Neural cell (in vitro differentiated cells): ENCODE results near the gene FOXD2. TPM values are rescaled to one million over a fixed set of nuclear protein-coding genes. Genes with fewer than 3 reads are reported as not detected.

Experiments
- H2AFZ ChIP-seq: fragments of 200-600, 300-800 bp; sonication (generic), shearing (Covaris generic); 2 replicates; pipeline ENCODE4 v1.6.0; 2014; ENCODE audit warnings: low read depth, mild to moderate bottlenecking, antibody characterized with exemption, low read length, moderate library complexity
- H3F3A ChIP-seq: fragments of 200-600 bp; shearing (Covaris generic); 2 replicates; pipeline ENCODE4 v1.6.1; 2016; ENCODE audit warnings: mild to moderate bottlenecking, moderate library complexity, mixed read lengths, antibody characterized with exemption, low read length; ENCODE audit not compliant: insufficient read depth, poor library complexity, severe bottlenecking
- H3K27ac ChIP-seq: fragments of 200-600, 300-800 bp; sonication (generic), shearing (Covaris generic); 2 replicates; pipeline ENCODE4 v1.5.1; 2014; ENCODE audit warnings: mild to moderate bottlenecking, low read length, moderate library complexity
- H3K27me3 ChIP-seq: fragments of 300-800, 200-600 bp; sonication (generic), shearing (Covaris generic); 2 replicates; pipeline ENCODE4 v1.6.0; 2014; ENCODE audit warnings: mild to moderate bottlenecking, low read depth, low read length, moderate library complexity; ENCODE audit not compliant: insufficient read depth
- H3K36me3 ChIP-seq: fragments of 300-800, 200-600 bp; sonication (generic), shearing (Covaris generic); 2 replicates; pipeline ENCODE4 v1.5.1; 2014; ENCODE audit warnings: mild to moderate bottlenecking, antibody characterized with exemption, low read length, moderate library complexity; ENCODE audit not compliant: insufficient read depth
- H3K4me2 ChIP-seq: fragments of 300-800, 200-600 bp; sonication (generic), shearing (Covaris generic); 2 replicates; pipeline ENCODE4 v1.6.0; 2014; ENCODE audit warnings: mild to moderate bottlenecking, low read length
- H3K4me3 ChIP-seq: fragments of 300-800, 200-600 bp; sonication (generic), shearing (Covaris generic); 2 replicates; pipeline ENCODE4 v1.5.1; 2014; ENCODE audit warnings: mild to moderate bottlenecking, low read length, moderate library complexity
- H3K79me2 ChIP-seq: fragments of 200-600 bp; shearing (Covaris generic); replicated peaks from 2 replicates; pipeline ENCODE4 v1.6.0; 2014; ENCODE audit warnings: mild to moderate bottlenecking, low read length, moderate library complexity; ENCODE audit not compliant: insufficient read depth
- H3K9ac ChIP-seq: fragments of 300-800, 200-600 bp; sonication (generic), shearing (Covaris generic); 2 replicates; pipeline ENCODE4 v1.6.1; 2016; ENCODE audit warnings: mild to moderate bottlenecking, low read length, mixed read lengths
- H3K9me2 ChIP-seq: fragments of 200-600 bp; shearing (Covaris generic); 2 replicates; pipeline ENCODE4 v1.6.1; 2016; ENCODE audit warnings: mild to moderate bottlenecking, low read length, mixed read lengths; ENCODE audit not compliant: insufficient read depth
- H3K9me3 ChIP-seq: fragments of 200-600, 300-800 bp; sonication (generic), shearing (Covaris generic); 2 replicates; pipeline ENCODE4 v1.6.1; 2016; ENCODE audit warnings: mild to moderate bottlenecking, mixed run types, low read length, moderate library complexity, mixed read lengths
- H4K20me1 ChIP-seq: fragments of 200-600 bp; shearing (Covaris generic); 2 replicates; pipeline ENCODE4 v1.6.1; 2016; ENCODE audit warnings: mild to moderate bottlenecking, mixed run types; ENCODE audit not compliant: insufficient read depth
- CTCF ChIP-seq: fragments of 450-650 bp; IDR thresholded peaks from 2 replicates; pipeline ENCODE4 v1.5.1; 2014; ENCODE audit warnings: antibody characterized with exemption, mild to moderate bottlenecking, moderate library complexity; ENCODE audit not compliant: poor library complexity, severe bottlenecking
- EP300 ChIP-seq: fragments of 450-650 bp; conservative IDR thresholded peaks from 2 replicates; pipeline ENCODE4 v1.6.1; 2014; ENCODE audit warnings: antibody characterized with exemption, mild to moderate bottlenecking, moderate library complexity; ENCODE audit not compliant: poor library complexity, severe bottlenecking
- EZH2 ChIP-seq: fragments of 200-600, 300-800 bp; shearing (Covaris generic), sonication (generic); IDR thresholded peaks from 2 replicates; pipeline ENCODE4 v1.6.1; 2014; ENCODE audit warnings: antibody characterized with exemption, low read length, borderline replicate concordance, mild to moderate bottlenecking; ENCODE audit not compliant: insufficient read depth, poor library complexity, severe bottlenecking
- MXI1 ChIP-seq: fragments of 450-650 bp; conservative IDR thresholded peaks from 2 replicates; pipeline ENCODE4 v1.6.1; 2014; ENCODE audit warnings: antibody characterized with exemption, mild to moderate bottlenecking; ENCODE audit not compliant: poor library complexity, severe bottlenecking
- POLR2AphosphoS5 ChIP-seq: IDR thresholded peaks from 2 replicates; pipeline ENCODE4 v1.6.1; 2012
- RAD21 ChIP-seq: fragments of 450-650 bp; conservative IDR thresholded peaks from 2 replicates; pipeline ENCODE4 v1.6.1; 2014; ENCODE audit warnings: antibody characterized with exemption, mild to moderate bottlenecking, moderate library complexity
- REST ChIP-seq: IDR thresholded peaks from 2 replicates; pipeline ENCODE4 v1.6.1; 2012; ENCODE audit warnings: borderline replicate concordance
- SMC3 ChIP-seq: fragments of 450-650 bp; conservative IDR thresholded peaks from 2 replicates; pipeline ENCODE4 v1.6.1; 2014; ENCODE audit warnings: antibody characterized with exemption, mild to moderate bottlenecking, moderate library complexity; ENCODE audit not compliant: poor library complexity
- TAF1 ChIP-seq: IDR thresholded peaks from 2 replicates; pipeline ENCODE4 v1.6.1; 2012; ENCODE audit warnings: low read depth
- polyA plus RNA-seq: library from polyadenylated mRNA; depleted of rRNA; stranded (reverse); fragments of >200 nt; gene quantifications from 2 replicates; pipeline ENCODE4 v1.2.3, GENCODE V29; 2014

The FOXD2 gene
- polyA plus RNA-seq, 1 donor from 2014 or later = not detected

GRCh38 chr1:47405697-47406096 lies 32.1 kb upstream of the FOXD2 start:
- Histone ChIP-seq H3K4me2 (no peak overlapping the region), H3F3A (no peaks in the 10 kb centered on the region), H3K79me2 (no peaks in the 10 kb centered on the region), H3K36me3 (no peaks in the 10 kb centered on the region), H3K9me2 (no peaks in the 10 kb centered on the region), H4K20me1 (no peaks in the 10 kb centered on the region), H3K9me3 (no peaks in the 10 kb centered on the region), H3K27me3 (no peaks in the 10 kb centered on the region), H3K9ac (no peak overlapping the region), H3K27ac (no peak overlapping the region), H2AFZ (no peak overlapping the region), H3K4me3 (no peak overlapping the region)
- TF ChIP-seq POLR2AphosphoS5 (no peak), TAF1 (no peak), MXI1 (no peak), EP300 (no peak), RAD21 (no peak), REST (no peak), SMC3 (no peak), EZH2 (no peak), CTCF (no peak)

- Histone ChIP-seq H3K27me3 (no peaks in the 10 kb centered on the region), H3K27ac (no peak overlapping the region), H3K4me2 (no peak overlapping the region)
Observed at GRCh38 chr1:47406966-47407365, 30.9 kb upstream of the FOXD2 start.

More at GRCh38 chr1:47406966-47407365, 30.9 kb upstream of the FOXD2 start:
- H3K79me2 ChIP-seq = no peaks in the 10 kb centered on the region
- H3K36me3 ChIP-seq = no peaks in the 10 kb centered on the region
- H3K9me2 ChIP-seq = no peaks in the 10 kb centered on the region
- no peak overlapping the region for H3K9ac ChIP-seq
- TF ChIP-seq EZH2 (no peak), EP300 (no peak), REST (no peak), SMC3 (no peak), RAD21 (no peak), CTCF (no peak), POLR2AphosphoS5 (no peak), MXI1 (no peak), TAF1 (no peak)
- H2AFZ ChIP-seq = no peak overlapping the region
- no peaks in the 10 kb centered on the region for H3F3A ChIP-seq
- no peaks in the 10 kb centered on the region for H3K9me3 ChIP-seq
- no peaks in the 10 kb centered on the region for H4K20me1 ChIP-seq
- H3K4me3 ChIP-seq = no peak overlapping the region
